ENCODE results near the gene ARHGEF11. TPM values are rescaled to one million over a fixed set of nuclear protein-coding genes. Genes with fewer than 3 reads are reported as not detected.
"Not testable (repeated sequence)": the region's sequence is repeated elsewhere in the genome, so short reads cannot be mapped to it uniquely, and the experiment has no call there.

ARHGEF11 gene
- total RNA-seq, 1 experiment from 2014 or later, result 55.5 TPM

DNA sequence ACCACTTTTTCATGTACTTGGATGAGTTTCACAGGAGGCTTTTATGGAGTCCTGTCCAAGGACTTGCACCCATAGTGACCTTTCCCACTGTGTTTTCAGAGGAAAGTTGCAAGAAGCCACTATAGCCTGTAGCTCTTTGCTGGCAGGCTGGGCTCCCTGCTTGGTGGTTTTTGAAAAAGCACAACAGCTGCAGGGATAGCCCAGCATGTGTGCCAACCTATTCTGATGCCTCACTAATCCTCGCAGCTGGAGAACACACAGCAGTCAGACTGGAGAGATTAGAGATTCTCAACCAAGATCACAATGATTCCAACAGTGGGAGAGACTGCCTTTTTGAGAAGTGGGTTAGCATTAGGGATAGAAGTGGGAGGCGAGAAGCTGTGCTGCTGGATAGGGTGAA, 24.1 kb upstream of the ARHGEF11 start:
- ATAC-seq, result no peak
- no peak for TF ChIP-seq SIN3A (IDR thresholded peaks at IDR 0.05; ENCODE audit: borderline replicate concordance, insufficient read depth, low read depth, low read length)
- TF ChIP-seq, protein P1, sequence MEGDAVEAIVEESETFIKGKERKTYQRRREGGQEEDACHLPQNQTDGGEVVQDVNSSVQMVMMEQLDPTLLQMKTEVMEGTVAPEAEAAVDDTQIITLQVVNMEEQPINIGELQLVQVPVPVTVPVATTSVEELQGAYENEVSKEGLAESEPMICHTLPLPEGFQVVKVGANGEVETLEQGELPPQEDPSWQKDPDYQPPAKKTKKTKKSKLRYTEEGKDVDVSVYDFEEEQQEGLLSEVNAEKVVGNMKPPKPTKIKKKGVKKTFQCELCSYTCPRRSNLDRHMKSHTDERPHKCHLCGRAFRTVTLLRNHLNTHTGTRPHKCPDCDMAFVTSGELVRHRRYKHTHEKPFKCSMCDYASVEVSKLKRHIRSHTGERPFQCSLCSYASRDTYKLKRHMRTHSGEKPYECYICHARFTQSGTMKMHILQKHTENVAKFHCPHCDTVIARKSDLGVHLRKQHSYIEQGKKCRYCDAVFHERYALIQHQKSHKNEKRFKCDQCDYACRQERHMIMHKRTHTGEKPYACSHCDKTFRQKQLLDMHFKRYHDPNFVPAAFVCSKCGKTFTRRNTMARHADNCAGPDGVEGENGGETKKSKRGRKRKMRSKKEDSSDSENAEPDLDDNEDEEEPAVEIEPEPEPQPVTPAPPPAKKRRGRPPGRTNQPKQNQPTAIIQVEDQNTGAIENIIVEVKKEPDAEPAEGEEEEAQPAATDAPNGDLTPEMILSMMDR (IDR thresholded peaks at IDR 0.05), result no peak
- TF ChIP-seq POLR2AphosphoS5 (IDR thresholded peaks at IDR 0.05; ENCODE audit: low read depth, low read length), result no peak
- TF ChIP-seq TCF7L2 (IDR thresholded peaks at IDR 0.05; ENCODE audit: low read depth, low read length), result no peak
- no peaks in the 10 kb centered on the region for H3K36me3 ChIP-seq (ENCODE audit: control insufficient read depth, insufficient read depth, low read length)
- peaks cover 2% of the 10 kb centered on the region; the same call in 1 of the 2 replicates for H3K27me3 ChIP-seq (ENCODE audit: control insufficient read depth, insufficient read depth, low read length)
- H3K9me3 ChIP-seq (ENCODE audit: control insufficient read depth, insufficient read depth, low read depth, low read length), result no peaks in the 10 kb centered on the region
- no TSS peak for BruUV-seq (replicated peaks)
- ChIA-PET POLR2A (no interaction called here), CTCF (no interaction called here)
- no peaks in the 10 kb centered on the region for H3K4me1 ChIP-seq (ENCODE audit: control insufficient read depth, insufficient read depth, low read length)
- intact Hi-C loops (cut with micrococcal nuclease; ENCODE audit: unreplicated experiment) (no loop called here), in situ Hi-C loops (cut with HindIII; ENCODE audit: low pct_unique_long_range_greater_than_20kb, low sequenced_read_pairs) (no loop called here)
- DNase-seq (ENCODE audit: low read depth, low spot score), result no peak
- H3K27ac ChIP-seq (ENCODE audit: low read length), result no peak overlapping the region
- no peak overlapping the region for H3K4me3 ChIP-seq (ENCODE audit: low read depth in 2 of 2, low read length in 2 of 2)

DNA sequence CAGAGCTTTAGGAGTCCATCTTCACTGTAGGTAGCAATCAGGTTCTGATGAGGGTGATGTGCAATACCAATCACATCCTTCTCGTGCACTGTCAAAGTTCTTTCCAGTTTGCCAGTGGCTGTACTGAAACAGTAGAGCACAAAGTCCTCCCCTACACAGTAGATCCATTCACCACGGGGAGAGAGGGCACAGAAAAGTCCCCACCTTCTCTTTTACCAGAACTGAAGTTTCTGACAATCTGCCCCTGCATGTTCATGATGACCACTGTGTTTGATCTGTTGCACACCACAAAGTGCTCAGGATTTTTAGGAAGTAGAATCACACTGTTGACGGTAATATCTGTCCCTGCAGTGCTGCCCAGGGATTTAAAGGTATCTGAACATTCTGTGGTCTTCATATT, 13.7 kb upstream of the ARHGEF11 start:
- H3K36me3 ChIP-seq (ENCODE audit: control insufficient read depth, insufficient read depth, low read length); POLR2A ChIA-PET; DNase-seq (ENCODE audit: low read depth, low spot score); BruUV-seq (replicated peaks); H3K27me3 ChIP-seq (ENCODE audit: control insufficient read depth, insufficient read depth, low read length); H3K9me3 ChIP-seq (ENCODE audit: control insufficient read depth, insufficient read depth, low read depth, low read length); H3K4me3 ChIP-seq (ENCODE audit: low read depth in 2 of 2, low read length in 2 of 2); ATAC-seq; in situ Hi-C loops (cut with HindIII; ENCODE audit: low pct_unique_long_range_greater_than_20kb, low sequenced_read_pairs); H3K4me1 ChIP-seq (ENCODE audit: control insufficient read depth, insufficient read depth, low read length); H3K27ac ChIP-seq (ENCODE audit: low read length): not testable (repeated sequence)
- intact Hi-C loops (cut with micrococcal nuclease; ENCODE audit: unreplicated experiment), result loop anchor here (10.0 kb wide), 1 partner anchor 76 kb away; the partner anchor contains the start of gene ETV3
- CTCF ChIA-PET, result interaction anchor here (0.6 to 0.7 kb wide), 2 partner anchors 27 to 110 kb away, joined by 3 to 7 read pairs; no protein-coding TSS in a partner anchor

DNA sequence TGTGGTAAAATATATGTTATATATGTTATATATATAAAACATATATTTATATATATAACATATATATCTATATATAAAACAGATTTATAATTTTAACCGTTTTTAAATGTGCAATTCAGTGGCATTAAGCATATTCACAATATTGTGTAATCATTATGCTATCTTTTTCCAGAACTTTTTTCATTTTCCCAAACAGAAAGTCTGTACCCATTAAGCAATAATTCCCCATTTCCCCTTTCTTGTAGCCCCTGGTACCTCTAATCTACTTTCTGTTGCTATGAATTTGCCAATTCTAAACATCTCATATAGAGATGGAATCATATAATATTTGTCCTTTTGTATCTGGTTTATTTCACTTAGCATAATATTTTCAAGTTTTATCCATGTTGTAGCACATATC, 10.7 kb upstream of the ARHGEF11 start:
- Histone ChIP-seq H3K36me3 (ENCODE audit: control insufficient read depth, insufficient read depth, low read length) (no peaks in the 10 kb centered on the region), H3K4me1 (ENCODE audit: control insufficient read depth, insufficient read depth, low read length) (no peaks in the 10 kb centered on the region), H3K9me3 (ENCODE audit: control insufficient read depth, insufficient read depth, low read depth, low read length) (peaks cover 8% of the 10 kb centered on the region; the same call in 1 of the 2 replicates), H3K27me3 (ENCODE audit: control insufficient read depth, insufficient read depth, low read length) (no peaks in the 10 kb centered on the region), H3K27ac (ENCODE audit: low read length) (no peak overlapping the region), H3K4me3 (ENCODE audit: low read depth in 2 of 2, low read length in 2 of 2) (no peak overlapping the region)
- ChIA-PET CTCF (no interaction called here), POLR2A (no interaction called here)
- intact Hi-C loops (cut with micrococcal nuclease; ENCODE audit: unreplicated experiment), result loop anchor here (10.0 kb wide), 1 partner anchor 79 kb away; the partner anchor contains the start of gene ETV3
- ATAC-seq, result no peak
- no TSS peak for BruUV-seq (replicated peaks)
- no peak for DNase-seq (ENCODE audit: low read depth, low spot score)
- TF ChIP-seq SIN3A (IDR thresholded peaks at IDR 0.05; ENCODE audit: borderline replicate concordance, insufficient read depth, low read depth, low read length), result no peak
- TF ChIP-seq POLR2AphosphoS5 (IDR thresholded peaks at IDR 0.05; ENCODE audit: low read depth, low read length), result no peak
- TF ChIP-seq, protein P1 (IDR thresholded peaks at IDR 0.05), result no peak
- TF ChIP-seq, protein P2, sequence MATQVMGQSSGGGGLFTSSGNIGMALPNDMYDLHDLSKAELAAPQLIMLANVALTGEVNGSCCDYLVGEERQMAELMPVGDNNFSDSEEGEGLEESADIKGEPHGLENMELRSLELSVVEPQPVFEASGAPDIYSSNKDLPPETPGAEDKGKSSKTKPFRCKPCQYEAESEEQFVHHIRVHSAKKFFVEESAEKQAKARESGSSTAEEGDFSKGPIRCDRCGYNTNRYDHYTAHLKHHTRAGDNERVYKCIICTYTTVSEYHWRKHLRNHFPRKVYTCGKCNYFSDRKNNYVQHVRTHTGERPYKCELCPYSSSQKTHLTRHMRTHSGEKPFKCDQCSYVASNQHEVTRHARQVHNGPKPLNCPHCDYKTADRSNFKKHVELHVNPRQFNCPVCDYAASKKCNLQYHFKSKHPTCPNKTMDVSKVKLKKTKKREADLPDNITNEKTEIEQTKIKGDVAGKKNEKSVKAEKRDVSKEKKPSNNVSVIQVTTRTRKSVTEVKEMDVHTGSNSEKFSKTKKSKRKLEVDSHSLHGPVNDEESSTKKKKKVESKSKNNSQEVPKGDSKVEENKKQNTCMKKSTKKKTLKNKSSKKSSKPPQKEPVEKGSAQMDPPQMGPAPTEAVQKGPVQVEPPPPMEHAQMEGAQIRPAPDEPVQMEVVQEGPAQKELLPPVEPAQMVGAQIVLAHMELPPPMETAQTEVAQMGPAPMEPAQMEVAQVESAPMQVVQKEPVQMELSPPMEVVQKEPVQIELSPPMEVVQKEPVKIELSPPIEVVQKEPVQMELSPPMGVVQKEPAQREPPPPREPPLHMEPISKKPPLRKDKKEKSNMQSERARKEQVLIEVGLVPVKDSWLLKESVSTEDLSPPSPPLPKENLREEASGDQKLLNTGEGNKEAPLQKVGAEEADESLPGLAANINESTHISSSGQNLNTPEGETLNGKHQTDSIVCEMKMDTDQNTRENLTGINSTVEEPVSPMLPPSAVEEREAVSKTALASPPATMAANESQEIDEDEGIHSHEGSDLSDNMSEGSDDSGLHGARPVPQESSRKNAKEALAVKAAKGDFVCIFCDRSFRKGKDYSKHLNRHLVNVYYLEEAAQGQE (IDR thresholded peaks at IDR 0.05; ENCODE audit: insufficient read depth in 1 of 2, low read depth in 2 of 2, low read length in 1 of 2), result no peak
- no peak for TF ChIP-seq TCF7L2 (IDR thresholded peaks at IDR 0.05; ENCODE audit: low read depth, low read length)
- in situ Hi-C loops (cut with HindIII; ENCODE audit: low pct_unique_long_range_greater_than_20kb, low sequenced_read_pairs), result no loop called here

DNA sequence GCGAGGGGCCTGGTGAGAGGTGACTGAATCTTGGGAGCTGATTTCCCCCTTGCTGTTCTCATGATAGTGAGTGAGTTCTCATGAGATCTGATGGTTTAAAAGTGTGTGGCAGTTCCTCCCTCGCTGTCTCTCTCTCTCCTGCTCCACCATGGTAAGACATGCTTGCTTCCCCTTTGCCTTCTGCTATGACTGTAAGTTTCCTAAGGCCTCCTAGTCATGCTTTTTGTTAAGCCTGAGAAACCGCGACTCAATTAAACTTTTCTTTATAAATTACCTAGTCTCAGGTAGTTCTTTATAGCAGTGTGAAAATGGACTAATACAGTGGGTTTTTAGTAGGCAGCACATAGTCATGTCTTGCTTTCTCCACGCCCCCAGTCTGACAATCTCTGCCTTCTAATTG, 10.2 kb upstream of the ARHGEF11 start:
- H3K4me1 ChIP-seq (ENCODE audit: control insufficient read depth, insufficient read depth, low read length); in situ Hi-C loops (cut with HindIII; ENCODE audit: low pct_unique_long_range_greater_than_20kb, low sequenced_read_pairs); H3K36me3 ChIP-seq (ENCODE audit: control insufficient read depth, insufficient read depth, low read length); CTCF ChIA-PET; H3K9me3 ChIP-seq (ENCODE audit: control insufficient read depth, insufficient read depth, low read depth, low read length); H3K27ac ChIP-seq (ENCODE audit: low read length); H3K27me3 ChIP-seq (ENCODE audit: control insufficient read depth, insufficient read depth, low read length); ATAC-seq; DNase-seq (ENCODE audit: low read depth, low spot score); BruUV-seq (replicated peaks); POLR2A ChIA-PET; H3K4me3 ChIP-seq (ENCODE audit: low read depth in 2 of 2, low read length in 2 of 2): not testable (repeated sequence)
- intact Hi-C loops (cut with micrococcal nuclease; ENCODE audit: unreplicated experiment), result loop anchor here (10.0 kb wide), 1 partner anchor 79 kb away; the partner anchor contains the start of gene ETV3
